Activated B cell treated with CpG ODN at 0.5 μM for 24 hours (primary cell): Measurements from ENCODE around the gene OR1F1. TPM values are rescaled to one million over a fixed set of nuclear protein-coding genes. Genes with fewer than 3 reads are reported as not detected.
"Not testable (repeated sequence)": the region's sequence is repeated elsewhere in the genome, so short reads cannot be mapped to it uniquely, and the experiment has no call there.

Source experiments
- ATAC-seq: fragments of 200-7000 bp; cut with Tn5 transposase; one replicate; pipeline ENCODE4 v1.10.0; 2021; ENCODE audit warnings: low read depth, mild to moderate bottlenecking, moderate library complexity
- CTCF ChIA-PET: fragments of 350-600 bp; sonication (Branson Sonifier 250); formaldehyde crosslinking; loops from one replicate; lab custom pipeline; 2021; ENCODE audit warnings: antibody characterized with exemption; lab: Charles Lee
- POLR2A ChIA-PET: fragments of 350-600 bp; sonication (Branson Sonifier 250); formaldehyde crosslinking; loops from one replicate; lab custom pipeline; 2021; ENCODE audit warnings: antibody characterized with exemption; lab: Charles Lee
- DNase-seq: peaks from one replicate; pipeline ENCODE4 v3.0.0; 2022
- H3K27ac Mint-ChIP-seq: one replicate; pipeline ENCODE4 v1.8.0; 2020; ENCODE audit warnings: mixed read lengths
- H3K27me3 Mint-ChIP-seq: one replicate; pipeline ENCODE4 v1.8.0; 2021; ENCODE audit warnings: mixed read lengths
- H3K36me3 Mint-ChIP-seq: one replicate; pipeline ENCODE4 v1.8.0; 2021; ENCODE audit warnings: low read depth, mixed read lengths
- H3K4me1 Mint-ChIP-seq: one replicate; pipeline ENCODE4 v1.8.0; 2021; ENCODE audit warnings: mixed read lengths
- H3K4me3 Mint-ChIP-seq: one replicate; pipeline ENCODE4 v1.8.0; 2020; ENCODE audit warnings: mild to moderate bottlenecking, mixed read lengths
- H3K9me3 Mint-ChIP-seq: one replicate; pipeline ENCODE4 v1.8.0; 2020; ENCODE audit warnings: mixed read lengths
- CTCF ChIP-seq: fragments of 200-600 bp; IDR thresholded peaks from one replicate; pipeline ENCODE4 v1.8.0; 2022; ENCODE audit warnings: antibody characterized with exemption, mild to moderate bottlenecking
- intact Hi-C: fragments of 100-400 bp; cut with micrococcal nuclease; formaldehyde crosslinking; loops from one replicate; pipeline ENCODE4 v1.15.1; 2024
- total RNA-seq: library from RNA; stranded (reverse); gene quantifications from 2 replicates; pipeline ENCODE4 v1.2.3, GENCODE V29; 2022

OR1F1 gene
- total RNA-seq, 1 donor from 2014 or later: not detected

- ChIA-PET CTCF (no interaction called here), POLR2A (interaction anchor here (1.4 kb wide), 1 partner anchor 118 kb away, joined by 3 read pairs; the partner anchor contains the start of gene ZNF263)
- Mint-ChIP-seq H3K27ac (no peak overlapping the region), H3K36me3 (no peaks in the 10 kb centered on the region), H3K27me3 (peaks cover 9% of the 10 kb centered on the region), H3K4me1 (peaks cover 15% of the 10 kb centered on the region), H3K4me3 (no peak overlapping the region), H3K9me3 (no peaks in the 10 kb centered on the region)
- ATAC-seq (no peak), DNase-seq (no peak)
- TF ChIP-seq CTCF: no peak
- intact Hi-C loops: no loop called here
These were observed 23.6 kb upstream of the OR1F1 start for GRCh38 chr16:3164121-3164991.

GRCh38 chr16:3165111-3165822 is 22.7 kb upstream of the OR1F1 start:
- peak overlapping the region; percentile 53 for H3K27ac Mint-ChIP-seq
- ATAC-seq (no peak), DNase-seq (no peak)
- no peak for TF ChIP-seq CTCF
- no peaks in the 10 kb centered on the region for H3K9me3 Mint-ChIP-seq
- intact Hi-C loops: no loop called here
- H3K36me3 Mint-ChIP-seq: no peaks in the 10 kb centered on the region
- ChIA-PET POLR2A (interaction anchor here (1.0 to 1.4 kb wide), 2 partner anchors 30 to 118 kb away, joined by 3 to 5 read pairs; partner anchors contain the start of genes ZNF213 and ZNF263), CTCF (interaction anchor here (1.0 to 1.4 kb wide), 8 partner anchors 8 to 134 kb away, joined by 3 to 10 read pairs (median 4); no protein-coding TSS in a partner anchor)
- peaks cover 10% of the 10 kb centered on the region for H3K27me3 Mint-ChIP-seq
- H3K4me3 Mint-ChIP-seq: peak overlapping the region; percentile 57
- peaks cover 12% of the 10 kb centered on the region for H3K4me1 Mint-ChIP-seq

GRCh38 chr16:3166505-3166886 is 21.5 kb upstream of the OR1F1 start:
- Mint-ChIP-seq H3K36me3 (no peaks in the 10 kb centered on the region), H3K9me3 (no peaks in the 10 kb centered on the region), H3K4me1 (peaks cover 17% of the 10 kb centered on the region), H3K4me3 (no peak overlapping the region), H3K27ac (no peak overlapping the region), H3K27me3 (peaks cover 16% of the 10 kb centered on the region)
- intact Hi-C loops: loop anchor here (1.0 kb wide), 6 partner anchors 14 to 163 kb away; no protein-coding TSS in a partner anchor
- ChIA-PET CTCF (interaction anchor here (0.7 to 1.4 kb wide), 12 partner anchors 9 to 108 kb away, joined by 3 to 10 read pairs (median 3); no protein-coding TSS in a partner anchor), POLR2A (interaction anchor here (0.8 to 1.0 kb wide), 2 partner anchors 32 to 135 kb away, joined by 3 to 5 read pairs; partner anchors contain the start of gene ZNF213)
- no peak for DNase-seq
- ATAC-seq: no peak
- TF ChIP-seq CTCF: no peak

- intact Hi-C loops, H3K36me3 Mint-ChIP-seq, DNase-seq, H3K27ac Mint-ChIP-seq, H3K4me3 Mint-ChIP-seq, ATAC-seq, H3K9me3 Mint-ChIP-seq: not testable (repeated sequence)
- Mint-ChIP-seq H3K4me1 (peaks cover 31% of the 10 kb centered on the region), H3K27me3 (peaks cover 29% of the 10 kb centered on the region)
- ChIA-PET POLR2A (interaction anchor here (1.1 to 5.4 kb wide), 2 partner anchors 11 to 35 kb away, joined by 3 to 28 read pairs; no protein-coding TSS in a partner anchor), CTCF (interaction anchor here (0.9 to 2.8 kb wide), 5 partner anchors 11 to 109 kb away, joined by 3 to 15 read pairs (median 4); no protein-coding TSS in a partner anchor)
These were observed 19.3 kb upstream of the OR1F1 start for GRCh38 chr16:3168729-3169128.

GRCh38 chr16:3170440-3171180 is 17.4 kb upstream of the OR1F1 start:
- peak overlapping the region; percentile 77 for H3K4me3 Mint-ChIP-seq
- intact Hi-C loops: loop anchor here (1.0 to 2.0 kb wide), 2 partner anchors 18 to 20 kb away; partner anchors contain the start of gene OR1F1
- no peaks in the 10 kb centered on the region for H3K36me3 Mint-ChIP-seq
- ChIA-PET CTCF (interaction anchor here (1.2 to 2.9 kb wide), 2 partner anchors 10 to 41 kb away, joined by 3 to 8 read pairs; no protein-coding TSS in a partner anchor), POLR2A (interaction anchor here (2.5 to 5.4 kb wide), 2 partner anchors 13 to 20 kb away, joined by 9 to 28 read pairs; no protein-coding TSS in a partner anchor)
- DNase-seq (no peak), ATAC-seq (no peak)
- peak overlapping the region; percentile 76 for H3K27ac Mint-ChIP-seq
- TF ChIP-seq CTCF: no peak
- no peaks in the 10 kb centered on the region for H3K9me3 Mint-ChIP-seq
- H3K4me1 Mint-ChIP-seq: peaks cover 33% of the 10 kb centered on the region
- H3K27me3 Mint-ChIP-seq: peaks cover 37% of the 10 kb centered on the region
